GM12872 (cell line): ENCODE data around the gene CAND1.

Experiments used
- TF ChIP-seq, protein P1 (sequence below): IDR thresholded peaks from 3 replicates; pipeline ENCODE4 v1.5.1; 2011; ENCODE audit warnings: low read depth, mild to moderate bottlenecking, low read length, moderate library complexity; ENCODE audit not compliant: insufficient read depth

The CAND1 gene

GRCh38 chr12:67270622-67271021, 1.5 kb downstream of the CAND1 start:
- TF ChIP-seq, protein P1, sequence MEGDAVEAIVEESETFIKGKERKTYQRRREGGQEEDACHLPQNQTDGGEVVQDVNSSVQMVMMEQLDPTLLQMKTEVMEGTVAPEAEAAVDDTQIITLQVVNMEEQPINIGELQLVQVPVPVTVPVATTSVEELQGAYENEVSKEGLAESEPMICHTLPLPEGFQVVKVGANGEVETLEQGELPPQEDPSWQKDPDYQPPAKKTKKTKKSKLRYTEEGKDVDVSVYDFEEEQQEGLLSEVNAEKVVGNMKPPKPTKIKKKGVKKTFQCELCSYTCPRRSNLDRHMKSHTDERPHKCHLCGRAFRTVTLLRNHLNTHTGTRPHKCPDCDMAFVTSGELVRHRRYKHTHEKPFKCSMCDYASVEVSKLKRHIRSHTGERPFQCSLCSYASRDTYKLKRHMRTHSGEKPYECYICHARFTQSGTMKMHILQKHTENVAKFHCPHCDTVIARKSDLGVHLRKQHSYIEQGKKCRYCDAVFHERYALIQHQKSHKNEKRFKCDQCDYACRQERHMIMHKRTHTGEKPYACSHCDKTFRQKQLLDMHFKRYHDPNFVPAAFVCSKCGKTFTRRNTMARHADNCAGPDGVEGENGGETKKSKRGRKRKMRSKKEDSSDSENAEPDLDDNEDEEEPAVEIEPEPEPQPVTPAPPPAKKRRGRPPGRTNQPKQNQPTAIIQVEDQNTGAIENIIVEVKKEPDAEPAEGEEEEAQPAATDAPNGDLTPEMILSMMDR, result no peak

- TF ChIP-seq, protein P1, result no peak
These were observed 2.8 kb downstream of the CAND1 start for GRCh38 chr12:67271976-67272375.

- TF ChIP-seq, protein P1, result no peak
These were observed 5.0 kb downstream of the CAND1 start for GRCh38 chr12:67274186-67274585.

GRCh38 chr12:67275380-67275913, 6.3 kb downstream of the CAND1 start:
- TF ChIP-seq, protein P1, result no peak

DNA sequence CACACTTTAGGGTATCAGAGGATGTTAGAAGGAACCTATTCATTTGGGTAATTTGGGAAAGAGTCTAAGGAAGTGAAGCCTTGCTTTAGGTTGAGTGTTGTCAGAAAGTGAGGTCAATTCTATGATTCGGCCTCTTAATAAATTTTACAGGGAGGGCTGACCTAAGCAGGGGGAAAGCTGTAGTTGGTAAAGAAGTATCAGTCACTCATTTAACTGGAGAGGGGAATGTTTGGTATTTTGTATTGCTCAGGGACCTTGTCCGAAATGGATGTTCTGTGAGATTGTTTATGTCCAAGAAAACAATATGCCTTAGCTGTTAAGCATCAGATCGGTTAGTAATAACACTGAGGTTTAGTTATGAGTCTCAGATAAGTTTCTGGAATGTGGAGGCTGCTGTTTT, 7.3 kb downstream of the CAND1 start:
- TF ChIP-seq, protein P1, result no peak

DNA sequence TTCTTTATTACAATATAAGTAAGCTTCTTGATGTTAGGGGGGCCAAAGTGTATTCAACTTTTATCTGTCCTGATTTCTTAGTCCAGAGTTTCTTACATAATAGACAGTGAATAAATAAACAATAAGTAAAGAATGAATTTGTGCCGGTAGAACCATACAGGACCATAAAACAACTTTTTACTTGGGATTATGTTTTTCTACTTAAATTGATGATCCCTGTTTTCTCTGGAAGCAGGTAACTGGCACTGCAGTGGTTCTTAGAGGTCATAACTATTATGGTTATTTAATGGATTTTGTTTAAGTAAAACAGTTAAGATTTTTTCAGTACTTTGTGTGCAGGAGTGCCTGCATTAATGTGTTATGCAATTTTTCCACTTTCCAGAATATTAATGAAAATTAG, 10.5 kb downstream of the CAND1 start:
- TF ChIP-seq, protein P1, result no peak

DNA sequence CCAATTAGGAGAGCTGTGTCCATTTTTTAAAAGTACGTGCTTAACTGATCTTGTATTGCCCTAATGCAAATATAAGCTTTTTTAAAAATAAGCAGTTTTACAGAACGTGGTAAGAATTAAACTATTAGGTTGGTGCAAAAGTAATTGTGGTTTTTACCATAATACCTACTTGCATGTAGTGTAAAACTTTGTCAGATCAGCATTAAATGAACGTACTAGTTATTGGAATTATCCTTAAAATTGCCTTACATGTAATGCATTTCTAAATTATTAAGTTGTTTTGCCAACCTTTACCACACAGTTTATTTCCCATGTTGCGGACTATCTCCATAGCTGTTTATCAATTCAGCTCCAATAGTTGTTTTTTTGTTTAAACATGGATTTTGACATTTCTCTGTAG, 10.9 kb downstream of the CAND1 start:
- TF ChIP-seq, protein P1, result no peak

- TF ChIP-seq, protein P1, result no peak
These were observed 11.4 kb downstream of the CAND1 start for GRCh38 chr12:67280572-67280971.
